ENCODE measurements around the gene CARD10. TPM values are rescaled to one million over a fixed set of nuclear protein-coding genes. Genes with fewer than 3 reads are reported as not detected.

Gene CARD10
- total and polyA plus RNA-seq, 2 of the 13 experiments (the other 11 are each of a cell fraction or from before 2014, with no cell fraction given), result 35.2 to 55.8 TPM

GRCh38 chr22:37457093-37457893 is 61.9 kb downstream of the CARD10 start:
- Histone ChIP-seq H3K79me2 (ENCODE audit: insufficient read depth, low read length) (no peaks in the 10 kb centered on the region), H3K27me3 (ENCODE audit: control insufficient read depth in 1 of 2, insufficient read depth in 2 of 2, low read length in 2 of 2) (peaks cover 0 to 2% of the 10 kb centered on the region in 2 experiments; a peak in 1 of 5 replicates), H3K4me2 (ENCODE audit: low read depth, low read length) (no peak overlapping the region), H3K9me3 (ENCODE audit: low read length) (no peaks in the 10 kb centered on the region), H3K4me1 (ENCODE audit: insufficient read depth, low read length) (peaks cover 23% of the 10 kb centered on the region), H3K4me3 (replicated peaks in 1 of 3; ENCODE audit: insufficient read depth in 1 of 3, low read depth in 2 of 3, low read length in 3 of 3) (no peak overlapping the region), H2AFZ (ENCODE audit: low read length) (no peak overlapping the region), H3K9ac (ENCODE audit: insufficient read depth, low read depth, low read length) (no peak overlapping the region), H3K36me3 (replicated peaks in 1 of 2; ENCODE audit: control insufficient read depth in 1 of 2, insufficient read depth in 2 of 2, low read length in 2 of 2) (no peaks in the 10 kb centered on the region), H3K27ac (ENCODE audit: extremely low read length, insufficient read depth, low read length) (no peak overlapping the region), H4K20me1 (ENCODE audit: insufficient read depth, low read length) (peaks cover 4% of the 10 kb centered on the region; the same call in 1 of the 2 replicates)
- ChIA-PET POLR2A (no interaction called here), CTCF (ENCODE audit: low intra/inter-chr PET ratio, low total read pairs) (interaction anchor here (0.6 to 4.2 kb wide), 5 partner anchors 13 to 190 kb away, joined by 4 to 45 read pairs (median 8); no protein-coding TSS in a partner anchor)
- BruUV-seq (replicated peaks), result no TSS peak
- DNase-seq (ENCODE audit: low spot score), result peak; percentile 60
- intact Hi-C loops (cut with micrococcal nuclease; ENCODE audit: unreplicated experiment) (loop anchor here (1.0 to 5.0 kb wide), 2 partner anchors 140 to 190 kb away; no protein-coding TSS in a partner anchor), in situ Hi-C loops (cut with HindIII; ENCODE audit: extremely low pct_ligation_motif_present, low pct_unique_long_range_greater_than_20kb) (loop anchor here (5.0 kb wide), 1 partner anchor 135 kb away; no protein-coding TSS in a partner anchor)
- WGBS (ENCODE audit: low lambda C conversion rate), result 33% methylated on average over 4 of the region's 4 CpGs
- ATAC-seq, result peak; percentile 90
- FAIRE-seq, result peak; percentile 68
- TF ChIP-seq ZNF335 (CRISPR knock-in tag; IDR thresholded peaks at IDR 0.05) (no peak), HMGXB4 (CRISPR knock-in tag; IDR thresholded peaks at IDR 0.05; ENCODE audit: borderline replicate concordance in 1 of 2, low read depth in 1 of 2) (peak in 1 of 2 experiments; percentile 46; a peak in 1 of 4 replicates), RFX1 (IDR thresholded peaks at IDR 0.05) (no peak), ZNF383 (CRISPR knock-in tag; IDR thresholded peaks at IDR 0.05; ENCODE audit: borderline replicate concordance) (no peak), ZNF589 (CRISPR knock-in tag; conservative IDR thresholded peaks at IDR 0.05) (no peak), PITX1 (CRISPR knock-in tag; IDR thresholded peaks at IDR 0.05) (no peak), ZNF747 (CRISPR knock-in tag; IDR thresholded peaks at IDR 0.05; ENCODE audit: borderline replicate concordance) (0 out of 2 replicates have a peak, but pooled peaks have one; percentile 27), MAZ (IDR thresholded peaks at IDR 0.05; ENCODE audit: borderline replicate concordance, low read depth, low read length) (no peak), MAZ (CRISPR knock-in tag; IDR thresholded peaks at IDR 0.05; ENCODE audit: low read depth) (no peak), RXRA (CRISPR knock-in tag; IDR thresholded peaks at IDR 0.05) (peak; percentile 23; the same call in 1 of the 2 replicates), E2F1 (CRISPR knock-in tag; IDR thresholded peaks at IDR 0.05) (no peak), SP2 (CRISPR knock-in tag; IDR thresholded peaks at IDR 0.05) (no peak), HNRNPLL (IDR thresholded peaks at IDR 0.05; ENCODE audit: low read depth, low read length, poor library complexity, severe bottlenecking) (no peak), ZNF580 (CRISPR knock-in tag; IDR thresholded peaks at IDR 0.05; ENCODE audit: borderline replicate concordance, low read depth) (peak; percentile 60; the same call in 1 of the 2 replicates), ZNF841 (CRISPR knock-in tag; IDR thresholded peaks at IDR 0.05; ENCODE audit: borderline replicate concordance) (no peak), SMARCE1 (IDR thresholded peaks at IDR 0.05; ENCODE audit: borderline replicate concordance) (no peak), SPEN (CRISPR knock-in tag; IDR thresholded peaks at IDR 0.05; ENCODE audit: low read depth) (no peak), CTCF (CRISPR knock-in tag; IDR thresholded peaks at IDR 0.05) (peak; percentile 98), ZBTB38 (CRISPR knock-in tag; IDR thresholded peaks at IDR 0.05) (no peak)

All from HepG2 (cell line).